Measurements from ENCODE around the gene PILRB. TPM values are rescaled to one million over a fixed set of nuclear protein-coding genes. Genes with fewer than 3 reads are reported as not detected.

PILRB gene
- total and polyA plus RNA-seq, 2 of the 13 experiments (the other 11 are each of a cell fraction or from before 2014, with no cell fraction given): 16.6 to 33.8 TPM

GRCh38 chr7:100335566-100336466 lies 22.1 kb upstream of the PILRB start (continued):
- peak; percentile 56 for TF ChIP-seq ELF3 (CRISPR knock-in tag; IDR thresholded peaks at IDR 0.05)
- TF ChIP-seq ZBTB38 (CRISPR knock-in tag; IDR thresholded peaks at IDR 0.05): peak; percentile 86
- TF ChIP-seq SP4 (CRISPR knock-in tag; IDR thresholded peaks at IDR 0.05): peak; percentile 88
- TF ChIP-seq SNAI1 (CRISPR knock-in tag; IDR thresholded peaks at IDR 0.05; ENCODE audit: borderline replicate concordance): peak; percentile 32; the same call in 1 of the 2 replicates
- TF ChIP-seq BRD4 (CRISPR knock-in tag; IDR thresholded peaks at IDR 0.05): peak; percentile 79; the same call in 1 of the 2 replicates
- peak; percentile 55; the same call in 1 of the 2 replicates for TF ChIP-seq ZBTB10 (CRISPR knock-in tag; IDR thresholded peaks at IDR 0.05; ENCODE audit: borderline replicate concordance)
- peak; percentile 95 for TF ChIP-seq YEATS4 (CRISPR knock-in tag; IDR thresholded peaks at IDR 0.05; ENCODE audit: borderline replicate concordance)
- TF ChIP-seq KDM5A (IDR thresholded peaks at IDR 0.05; ENCODE audit: borderline replicate concordance, low read length): peak; percentile 24; the same call in 1 of the 2 replicates
- TF ChIP-seq ZNF772 (CRISPR knock-in tag; IDR thresholded peaks at IDR 0.05): peak; percentile 78
- peak; percentile 67; the same call in 1 of the 2 replicates for TF ChIP-seq HOMEZ (CRISPR knock-in tag; IDR thresholded peaks at IDR 0.05; ENCODE audit: low read depth)
- peak; percentile 64; the same call in 1 of the 2 replicates for TF ChIP-seq KAT8 (CRISPR knock-in tag; IDR thresholded peaks at IDR 0.05)
- peak; percentile 73; the same call in 1 of the 2 replicates for TF ChIP-seq MXD3 (CRISPR knock-in tag; IDR thresholded peaks at IDR 0.05)
- TF ChIP-seq DMAP1 (CRISPR knock-in tag; IDR thresholded peaks at IDR 0.05): peak; percentile 95
- peak; percentile 73 for TF ChIP-seq HNRNPLL (IDR thresholded peaks at IDR 0.05; ENCODE audit: low read depth, low read length, poor library complexity, severe bottlenecking)
- TF ChIP-seq ZNF777 (CRISPR knock-in tag; IDR thresholded peaks at IDR 0.05): peak; percentile 52
- TF ChIP-seq CHCHD3 (CRISPR knock-in tag; IDR thresholded peaks at IDR 0.05): 0 out of 2 replicates have a peak, but pooled peaks have one; percentile 60
- peak in 1 of 2 experiments; percentile 50; a peak in 1 of 4 replicates for TF ChIP-seq NR2F1 (CRISPR knock-in tag; IDR thresholded peaks at IDR 0.05)
- 0 out of 2 replicates have a peak, but pooled peaks have one; percentile 34 for TF ChIP-seq ZNF432 (CRISPR knock-in tag; IDR thresholded peaks at IDR 0.05; ENCODE audit: borderline replicate concordance)
- peak; percentile 64 for TF ChIP-seq POGK (CRISPR knock-in tag; conservative IDR thresholded peaks at IDR 0.05)
- peak; percentile 82; the same call in 1 of the 2 replicates for TF ChIP-seq ZNF275 (CRISPR knock-in tag; IDR thresholded peaks at IDR 0.05; ENCODE audit: borderline replicate concordance)
